Right lobe of liver (tissue), 6 donors: ENCODE results near the gene TBKBP1. TPM values are rescaled to one million over a fixed set of nuclear protein-coding genes. Genes with fewer than 3 reads are reported as not detected.

Experiments
- ATAC-seq, 4 donors: fragments of 200-7000 bp; cut with Tn5 transposase; one replicate each; pipeline ENCODE4 v1.9.1; 2020; ENCODE audit warnings: mild to moderate bottlenecking in 4 of 4, moderate library complexity in 4 of 4
- DNase-seq, 3 donors: peaks; one replicate each; pipeline ENCODE4 v3.0.0-alpha.2; 2020
- H3K27ac ChIP-seq, 3 donors: fragments of 200-600 bp; one replicate each; pipeline ENCODE4 v1.8.0; 2022
- H3K27me3 ChIP-seq, 2 donors: fragments of 200-600 bp; one replicate each; pipeline ENCODE4 v1.8.0; 2022
- H3K36me3 ChIP-seq, 4 donors: fragments of 200-600 bp; sonication (generic) in 1 of 4; one replicate each; pipeline versions ENCODE4 v1.5.1 to v1.8.0; 2017 to 2022; ENCODE audit warnings: control low read depth in 1 of 4
- H3K4me1 ChIP-seq, 4 donors: fragments of 200-600 bp; sonication (generic) in 1 of 4; one replicate each; pipeline versions ENCODE4 v1.5.1 to v1.8.0; 2017 to 2022; ENCODE audit warnings: control low read depth in 1 of 4
- H3K4me3 ChIP-seq, 3 donors: fragments of 200-600 bp; one replicate each; pipeline ENCODE4 v1.8.0; 2022
- H3K9me3 ChIP-seq, 4 donors: fragments of 200-600 bp; sonication (generic) in 1 of 4; one replicate each; pipeline versions ENCODE4 v1.5.1 to v1.8.0; 2017 to 2022; ENCODE audit warnings: control low read depth in 1 of 4
- CTCF ChIP-seq, 4 donors: fragments of 200-600 bp in 3 of 4; fragments of 450-650 bp in 1 of 4; IDR thresholded peaks; one replicate each; pipeline versions ENCODE4 v1.5.1 to v1.8.0; 2016 to 2022; ENCODE audit warnings: antibody characterized with exemption in 4 of 4, mild to moderate bottlenecking in 2 of 4
- POLR2A ChIP-seq: fragments of 450-650 bp; IDR thresholded peaks from one replicate; pipeline ENCODE4 v1.6.1; 2017; ENCODE audit warnings: antibody characterized with exemption, mild to moderate bottlenecking
- WGBS: methylation state at CpG from one replicate; pipeline ENCODE4 v1.1.6; 2018; ENCODE audit warnings: low coverage, low lambda C conversion rate; ENCODE audit not compliant: insufficient coverage; ENCODE audit errors: missing lambda C conversion rate; 5-methylcytosine and 5-hydroxymethylcytosine counted together
- intact Hi-C, 2 donors: fragments of 100-400 bp; cut with DNase I; formaldehyde crosslinking; loops; one replicate each; pipeline versions ENCODE4 v1.11.2 to v1.14.1; 2022
- total RNA-seq, 6 experiments: library from RNA; depleted of rRNA in 2 of 6; stranded (reverse); fragments of >200 nt in 2 of 6; fragmentation: NEBNext Ultra II Directional in 3 of 6; extraction: Animal tissue kit (Norgen Biotek cat#: 25700) in 3 of 6; gene quantifications; one replicate each; pipeline versions ENCODE4 v1.1.0 to v1.2.4, GENCODE V29; 2016 to 2023
- donor health status: DM: no; HTN: yes; CAD: no.
- donor health status: DM: no; HTN: no; CAD: no.
- donor health status: DM: no; HTN: no; CAD: no.
- donor health status: DM: no; HTN: yes; CAD: no.
- donor health status: DM: no; HTN: yes; CAD: no.

Gene TBKBP1
- total RNA-seq, 6 experiments from 2014 or later = 1.2 to 3.2 (median 2.2) TPM

DNA sequence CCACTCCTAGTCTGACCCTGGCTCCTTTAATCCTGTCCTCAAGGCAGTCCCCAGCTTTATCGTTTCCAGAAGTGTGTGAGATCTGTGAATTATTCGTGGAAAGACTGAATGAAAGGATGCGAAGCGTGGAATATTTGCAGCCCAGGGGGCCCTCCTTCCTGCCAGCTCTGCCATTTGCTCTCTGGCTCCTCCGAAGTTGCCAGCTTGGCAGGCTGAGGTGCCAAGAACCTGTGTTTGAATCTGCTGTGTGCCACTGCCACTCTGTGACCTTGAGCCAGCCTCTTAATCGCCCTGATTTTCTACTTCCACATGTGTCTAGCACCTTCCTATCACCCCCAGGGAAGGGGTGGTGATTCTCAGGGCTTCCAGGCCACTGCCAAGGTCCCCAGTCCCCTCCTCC, 10.8 kb downstream of the TBKBP1 start:
- TF ChIP-seq POLR2A = no peak
- no peak for TF ChIP-seq CTCF (IDR thresholded peaks at IDR 0.05)
- Histone ChIP-seq H3K36me3 (no peaks in the 10 kb centered on the region), H3K27ac (no peak overlapping the region), H3K27me3 (no peaks in the 10 kb centered on the region), H3K9me3 (no peaks in the 10 kb centered on the region), H3K4me1 (peaks cover 0 to 4% (median 0%) of the 10 kb centered on the region in 4 donors), H3K4me3 (no peak overlapping the region)
- intact Hi-C loops = loop anchor here in 1 of 2 donors (10.0 kb wide), 1 partner anchor 100 kb away; no protein-coding TSS in a partner anchor
- DNase-seq (peak in 1 of 3 donors; percentile 33), ATAC-seq (no peak)
- 55% methylated on average over 6 of the region's 6 CpGs for WGBS

GRCh38 chr17:47705536-47706530, 11.9 kb downstream of the TBKBP1 start:
- Histone ChIP-seq H3K9me3 (no peaks in the 10 kb centered on the region), H3K4me3 (no peak overlapping the region), H3K4me1 (peaks cover 0 to 4% (median 0%) of the 10 kb centered on the region in 4 donors), H3K27ac (no peak overlapping the region), H3K27me3 (no peaks in the 10 kb centered on the region), H3K36me3 (no peaks in the 10 kb centered on the region)
- intact Hi-C loops = loop anchor here in 1 of 2 donors (10.0 kb wide), 1 partner anchor 99 kb away; no protein-coding TSS in a partner anchor
- ATAC-seq (no peak), DNase-seq (no peak)
- TF ChIP-seq POLR2A (no peak), CTCF (IDR thresholded peaks at IDR 0.05) (no peak)
- 70% methylated on average over 9 of the region's 12 CpGs for WGBS

- intact Hi-C loops = loop anchor here in 1 of 2 donors (10.0 kb wide), 1 partner anchor 98 kb away; no protein-coding TSS in a partner anchor
- peaks cover 0 to 10% (median 0%) of the 10 kb centered on the region in 4 donors for H3K4me1 ChIP-seq
- H3K27me3 ChIP-seq = no peaks in the 10 kb centered on the region
- H3K4me3 ChIP-seq = no peak overlapping the region
- no peaks in the 10 kb centered on the region for H3K9me3 ChIP-seq
- no peak for TF ChIP-seq POLR2A
- TF ChIP-seq CTCF (IDR thresholded peaks at IDR 0.05) = no peak
- ATAC-seq (no peak), DNase-seq (no peak)
- H3K27ac ChIP-seq = no peak overlapping the region
- no peaks in the 10 kb centered on the region for H3K36me3 ChIP-seq
- WGBS = 65% methylated on average over 3 of the region's 4 CpGs
These were observed 13.3 kb downstream of the TBKBP1 start for GRCh38 chr17:47707056-47707804.

DNA sequence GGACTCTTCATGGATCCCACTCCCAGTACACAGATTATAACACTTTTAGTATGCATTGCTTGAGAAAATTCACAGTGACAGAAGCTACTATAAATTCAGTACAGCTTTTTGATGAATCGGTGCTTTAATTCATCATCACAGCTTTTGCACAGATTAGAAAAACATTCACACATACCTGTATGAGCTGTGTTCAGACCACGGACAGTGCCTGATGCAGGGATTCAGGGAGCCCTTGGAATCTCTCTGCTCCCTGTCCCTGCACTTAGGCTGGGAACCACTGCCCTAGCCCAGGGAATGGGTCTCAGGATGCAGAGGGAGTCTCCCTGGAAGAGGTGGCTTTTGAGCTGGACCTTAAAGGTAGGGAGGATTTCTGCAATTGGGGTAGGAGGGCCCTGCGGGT, 13.9 kb downstream of the TBKBP1 start:
- Histone ChIP-seq H3K27ac (no peak overlapping the region), H3K36me3 (no peaks in the 10 kb centered on the region), H3K4me3 (no peak overlapping the region), H3K4me1 (peaks cover 0 to 11% (median 0%) of the 10 kb centered on the region in 4 donors), H3K27me3 (no peaks in the 10 kb centered on the region), H3K9me3 (no peaks in the 10 kb centered on the region)
- no peak for TF ChIP-seq CTCF (IDR thresholded peaks at IDR 0.05)
- no peak for TF ChIP-seq POLR2A
- WGBS = 92% methylated on average over 2 of the region's 3 CpGs
- ATAC-seq (no peak), DNase-seq (no peak)
- intact Hi-C loops = loop anchor here in 1 of 2 donors (10.0 kb wide), 1 partner anchor 97 kb away; no protein-coding TSS in a partner anchor
